Mesenchymal stem cell (in vitro differentiated cells and primary cell): ENCODE data around the gene PPP4R3B.

Experiments used
- DNase-seq: peaks from one replicate; pipeline ENCODE4 v3.0.0-alpha.2; 2013
- H2AFZ ChIP-seq: one replicate; pipeline ENCODE4 v1.6.1; 2013; ENCODE audit warnings: low read depth, mild to moderate bottlenecking, control low read depth, inconsistent platforms, low read length, moderate library complexity
- H2AK5ac ChIP-seq: 2 replicates; pipeline ENCODE4 v1.6.1; 2013; ENCODE audit warnings: low read length, moderate library complexity, mild to moderate bottlenecking, inconsistent platforms; ENCODE audit not compliant: severe bottlenecking
- H2BK120ac ChIP-seq: one replicate; pipeline ENCODE4 v1.6.1; 2013; ENCODE audit warnings: low read depth, mild to moderate bottlenecking, inconsistent platforms, low read length, moderate library complexity
- H2BK12ac ChIP-seq, 2 experiments: one replicate each; pipeline ENCODE4 v1.6.1; 2013; ENCODE audit warnings: inconsistent platforms in 2 of 2, low read length in 2 of 2, mild to moderate bottlenecking in 2 of 2, moderate library complexity in 2 of 2, control low read depth in 1 of 2
- H2BK15ac ChIP-seq: one replicate; pipeline ENCODE4 v1.6.1; 2013; ENCODE audit warnings: mild to moderate bottlenecking, low read depth, inconsistent platforms; ENCODE audit not compliant: poor library complexity, severe bottlenecking
- H2BK5ac ChIP-seq: 2 replicates; pipeline ENCODE4 v1.6.1; 2013; ENCODE audit warnings: low read depth, mild to moderate bottlenecking, low read length, control low read depth, inconsistent platforms; ENCODE audit not compliant: poor library complexity, severe bottlenecking
- H3K14ac ChIP-seq, 2 experiments: one replicate each; pipeline ENCODE4 v1.6.1; 2013; ENCODE audit warnings: inconsistent platforms in 2 of 2, low read length in 2 of 2, control low read depth in 1 of 2, mild to moderate bottlenecking in 1 of 2, moderate library complexity in 1 of 2
- H3K18ac ChIP-seq, 2 experiments: one replicate each; pipeline ENCODE4 v1.6.1; 2013; ENCODE audit warnings: inconsistent platforms in 2 of 2, low read length in 2 of 2, control low read depth in 1 of 2, low read depth in 1 of 2, mild to moderate bottlenecking in 1 of 2
- H3K23ac ChIP-seq, 2 experiments: one replicate each; pipeline ENCODE4 v1.6.1; 2013; ENCODE audit warnings: inconsistent platforms in 2 of 2, low read length in 2 of 2, mild to moderate bottlenecking in 2 of 2, moderate library complexity in 2 of 2, control low read depth in 1 of 2
- H3K27ac ChIP-seq: 2 replicates; pipeline ENCODE4 v1.5.1; 2013; ENCODE audit warnings: mild to moderate bottlenecking, moderate library complexity, low read length, control low read depth, inconsistent platforms; ENCODE audit not compliant: poor library complexity, severe bottlenecking
- H3K27me3 ChIP-seq, 2 experiments: 2 replicates each; pipeline versions ENCODE4 v1.6.1 to v1.7.0; 2013; ENCODE audit warnings: low read length in 2 of 2, mild to moderate bottlenecking in 2 of 2, moderate library complexity in 2 of 2, control low read depth in 1 of 2, inconsistent platforms in 1 of 2; ENCODE audit not compliant: control insufficient read depth in 1 of 2, insufficient read depth in 1 of 2
- H3K36me3 ChIP-seq, 2 experiments: 2 replicates each; pipeline versions ENCODE4 v1.6.1 to v1.7.0; 2013; ENCODE audit warnings: low read length in 2 of 2, control low read depth in 1 of 2, inconsistent platforms in 1 of 2, low read depth in 1 of 2, mild to moderate bottlenecking in 1 of 2; ENCODE audit not compliant: insufficient read depth in 2 of 2, control insufficient read depth in 1 of 2
- H3K4ac ChIP-seq, 2 experiments: one replicate each; pipeline ENCODE4 v1.6.1; 2013; ENCODE audit warnings: inconsistent platforms in 2 of 2, low read length in 2 of 2, mild to moderate bottlenecking in 2 of 2, moderate library complexity in 2 of 2, control low read depth in 1 of 2, low read depth in 1 of 2
- H3K4me1 ChIP-seq: 2 replicates; pipeline ENCODE4 v1.6.1; 2013; ENCODE audit warnings: low read depth, low read length, control low read depth; ENCODE audit not compliant: control insufficient read depth, insufficient read depth
- H3K4me2 ChIP-seq: 2 replicates; pipeline ENCODE4 v1.6.1; 2013; ENCODE audit warnings: low read length, mild to moderate bottlenecking, inconsistent platforms; ENCODE audit not compliant: poor library complexity, severe bottlenecking
- H3K4me3 ChIP-seq, 2 experiments: 2 replicates each; pipeline versions ENCODE4 v1.5.1 to v1.7.0; 2013; ENCODE audit warnings: low read length in 2 of 2, mild to moderate bottlenecking in 2 of 2, control low read depth in 1 of 2, low read depth in 1 of 2; ENCODE audit not compliant: insufficient read depth in 1 of 2
- H3K79me1 ChIP-seq: replicated peaks from 2 replicates; pipeline ENCODE4 v1.6.1; 2013; ENCODE audit warnings: mild to moderate bottlenecking, control low read depth, low read length, inconsistent platforms; ENCODE audit not compliant: poor library complexity, severe bottlenecking
- H3K9ac ChIP-seq: 2 replicates; pipeline ENCODE4 v1.7.0; 2013; ENCODE audit warnings: mild to moderate bottlenecking, low read length, moderate library complexity
- H3K9me3 ChIP-seq: 2 replicates; pipeline ENCODE4 v1.7.0; 2013; ENCODE audit warnings: mild to moderate bottlenecking, low read length; ENCODE audit not compliant: control insufficient read depth
- H4K8ac ChIP-seq: one replicate; pipeline ENCODE4 v1.6.1; 2013; ENCODE audit warnings: inconsistent platforms, mild to moderate bottlenecking, low read length, moderate library complexity
- H4K91ac ChIP-seq: one replicate; pipeline ENCODE4 v1.6.1; 2013; ENCODE audit warnings: mild to moderate bottlenecking, low read length, inconsistent platforms
- WGBS: methylation state at CpG from one replicate; pipeline ENCODE4 v1.1.7; 2013; ENCODE audit warnings: mixed read lengths; 5-methylcytosine and 5-hydroxymethylcytosine counted together

PPP4R3B gene

GRCh38 chr2:55610954-55611743 is 6.3 kb downstream of the PPP4R3B start:
- H3K27ac ChIP-seq, result no peak overlapping the region
- no peak overlapping the region for H4K91ac ChIP-seq
- no peaks in the 10 kb centered on the region for H3K9me3 ChIP-seq
- H3K36me3 ChIP-seq, result peaks cover 9 to 55% of the 10 kb centered on the region in 2 experiments
- H3K4me2 ChIP-seq, result no peak overlapping the region
- no peak overlapping the region for H3K9ac ChIP-seq
- no peak overlapping the region for H3K23ac ChIP-seq
- no peak overlapping the region for H2AK5ac ChIP-seq
- H3K27me3 ChIP-seq, result no peaks in the 10 kb centered on the region
- no peak overlapping the region for H2AFZ ChIP-seq
- H3K4me3 ChIP-seq, result no peak overlapping the region
- H2BK5ac ChIP-seq, result no peak overlapping the region
- no peak overlapping the region for H4K8ac ChIP-seq
- H3K18ac ChIP-seq, result no peak overlapping the region
- peaks cover 14% of the 10 kb centered on the region for H3K79me1 ChIP-seq
- DNase-seq, result no peak
- no peak overlapping the region for H3K4ac ChIP-seq
- H3K4me1 ChIP-seq, result peaks cover 3% of the 10 kb centered on the region
- H2BK12ac ChIP-seq, result no peak overlapping the region
- H2BK15ac ChIP-seq, result no peak overlapping the region
- H3K14ac ChIP-seq, result no peak overlapping the region
- WGBS, result no CpG with 5 or more reads among the region's 3 CpGs
- no peak overlapping the region for H2BK120ac ChIP-seq

GRCh38 chr2:55609938-55610578 is 7.4 kb downstream of the PPP4R3B start:
- WGBS, result 100% methylated on average over 1 of the region's 1 CpG
- no peak overlapping the region for H2BK5ac ChIP-seq
- no peak for DNase-seq
- H3K9ac ChIP-seq, result no peak overlapping the region
- no peak overlapping the region for H4K8ac ChIP-seq
- H3K4me1 ChIP-seq, result no peaks in the 10 kb centered on the region
- no peak overlapping the region for H3K4ac ChIP-seq
- H3K4me2 ChIP-seq, result no peak overlapping the region
- H3K4me3 ChIP-seq, result no peak overlapping the region
- no peak overlapping the region for H4K91ac ChIP-seq
- no peak overlapping the region for H2AK5ac ChIP-seq
- peaks cover 14% of the 10 kb centered on the region for H3K79me1 ChIP-seq
- H3K27me3 ChIP-seq, result no peaks in the 10 kb centered on the region
- no peak overlapping the region for H2BK12ac ChIP-seq
- H3K18ac ChIP-seq, result no peak overlapping the region
- no peak overlapping the region for H2AFZ ChIP-seq
- H3K23ac ChIP-seq, result no peak overlapping the region
- no peaks in the 10 kb centered on the region for H3K9me3 ChIP-seq
- peaks cover 9 to 53% of the 10 kb centered on the region in 2 experiments for H3K36me3 ChIP-seq
- H3K27ac ChIP-seq, result no peak overlapping the region
- H2BK15ac ChIP-seq, result no peak overlapping the region
- no peak overlapping the region for H3K14ac ChIP-seq
- H2BK120ac ChIP-seq, result no peak overlapping the region

DNA sequence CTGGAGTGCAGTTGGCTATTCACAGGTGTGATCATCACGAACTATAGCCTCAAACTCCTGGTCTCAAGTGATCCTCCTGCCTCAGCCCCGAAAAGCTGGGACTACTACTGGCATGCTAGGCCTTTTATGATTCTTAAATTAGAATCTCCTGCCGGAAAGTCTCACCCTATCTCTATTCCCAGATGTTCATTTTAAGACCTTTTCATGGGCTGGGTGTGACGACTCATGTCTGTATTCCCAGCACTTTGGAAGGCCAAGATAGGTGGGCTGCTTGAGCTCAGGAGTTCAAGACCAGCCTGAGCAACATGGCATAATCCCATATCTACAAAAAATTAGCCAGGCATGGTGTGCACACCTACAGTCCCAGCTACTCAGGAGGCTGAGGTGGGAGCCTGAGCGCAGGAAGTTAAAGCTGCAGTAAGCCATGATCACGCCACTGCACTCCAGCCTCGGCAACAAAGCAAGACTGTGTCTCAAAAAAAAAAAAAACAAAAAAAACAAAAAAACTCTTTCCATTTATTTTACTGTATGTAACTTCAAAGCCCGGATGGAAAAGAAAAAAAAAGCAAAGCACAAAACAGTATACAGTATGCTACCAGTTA is 8.1 kb downstream of the PPP4R3B start:
- H3K18ac ChIP-seq, result no peak overlapping the region
- H3K4me3 ChIP-seq, result no peak overlapping the region
- no peak overlapping the region for H3K27ac ChIP-seq
- no peaks in the 10 kb centered on the region for H3K27me3 ChIP-seq
- no peaks in the 10 kb centered on the region for H3K9me3 ChIP-seq
- no peak overlapping the region for H3K4ac ChIP-seq
- H2AFZ ChIP-seq, result no peak overlapping the region
- H3K36me3 ChIP-seq, result peaks cover 9 to 46% of the 10 kb centered on the region in 2 experiments
- H3K9ac ChIP-seq, result no peak overlapping the region
- H2AK5ac ChIP-seq, result no peak overlapping the region
- no peak overlapping the region for H2BK5ac ChIP-seq
- DNase-seq, result no peak
- H4K91ac ChIP-seq, result no peak overlapping the region
- H3K14ac ChIP-seq, result no peak overlapping the region
- no peak overlapping the region for H2BK15ac ChIP-seq
- H3K4me1 ChIP-seq, result peaks cover 2% of the 10 kb centered on the region
- peaks cover 16% of the 10 kb centered on the region for H3K79me1 ChIP-seq
- H2BK12ac ChIP-seq, result peak overlapping the region in 1 of 2 experiments; percentile 11
- H3K23ac ChIP-seq, result no peak overlapping the region
- H4K8ac ChIP-seq, result no peak overlapping the region
- H2BK120ac ChIP-seq, result no peak overlapping the region
- 84% methylated on average over 7 of the region's 8 CpGs for WGBS
- no peak overlapping the region for H3K4me2 ChIP-seq

DNA sequence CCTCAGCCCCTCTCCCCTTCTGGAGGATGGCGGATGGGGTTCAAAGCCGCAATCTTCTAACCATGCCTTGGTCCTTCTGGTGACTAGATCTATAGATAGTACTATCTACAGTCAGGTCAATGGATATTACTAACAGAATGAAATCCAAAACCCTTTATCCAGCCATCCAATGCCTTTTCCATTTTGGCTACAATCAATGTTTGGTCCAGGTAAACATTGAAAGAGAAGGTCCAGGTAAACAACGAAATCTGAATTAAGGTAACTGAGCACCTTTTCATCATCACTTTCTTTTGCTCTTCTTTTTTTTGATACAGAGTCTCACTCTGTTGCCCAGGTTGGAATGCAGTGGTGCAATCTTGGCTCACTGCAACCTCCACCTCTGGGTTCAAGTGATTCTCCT is 9.7 kb downstream of the PPP4R3B start:
- H3K4me1 ChIP-seq, result peaks cover 2% of the 10 kb centered on the region
- no peak overlapping the region for H3K9ac ChIP-seq
- no peak overlapping the region for H4K8ac ChIP-seq
- 100% methylated on average over 2 of the region's 3 CpGs for WGBS
- H2AK5ac ChIP-seq, result no peak overlapping the region
- no peak overlapping the region for H3K4me3 ChIP-seq
- no peak overlapping the region for H2BK15ac ChIP-seq
- no peak overlapping the region for H2BK120ac ChIP-seq
- H3K79me1 ChIP-seq, result peaks cover 18% of the 10 kb centered on the region
- no peak overlapping the region for H4K91ac ChIP-seq
- DNase-seq, result no peak
- H3K14ac ChIP-seq, result no peak overlapping the region
- no peak overlapping the region for H3K4me2 ChIP-seq
- no peak overlapping the region for H3K4ac ChIP-seq
- H3K36me3 ChIP-seq, result peaks cover 12 to 39% of the 10 kb centered on the region in 2 experiments
- no peak overlapping the region for H3K23ac ChIP-seq
- no peaks in the 10 kb centered on the region for H3K27me3 ChIP-seq
- no peak overlapping the region for H2BK5ac ChIP-seq
- H2BK12ac ChIP-seq, result no peak overlapping the region
- H3K27ac ChIP-seq, result no peak overlapping the region
- H3K18ac ChIP-seq, result no peak overlapping the region
- H3K9me3 ChIP-seq, result no peaks in the 10 kb centered on the region
- no peak overlapping the region for H2AFZ ChIP-seq
